Esophagus squamous epithelium (tissue), 4 donors: ENCODE measurements around the gene NECAB2.

Source experiments
- CTCF ChIP-seq, 6 experiments: fragments of 450-650 bp in 4 of 6; fragments of 200-600 bp in 2 of 6; sonication (generic) in 2 of 6; IDR thresholded peaks; one replicate each; pipeline ENCODE4 v1.5.1; 2016 to 2019; ENCODE audit warnings: antibody characterized with exemption in 6 of 6, mild to moderate bottlenecking in 4 of 6, moderate library complexity in 4 of 6
- POLR2A ChIP-seq, 4 donors: fragments of 450-650 bp; IDR thresholded peaks; one replicate each; pipeline ENCODE4 v1.6.1; 2017; ENCODE audit warnings: antibody characterized with exemption in 4 of 4, mild to moderate bottlenecking in 4 of 4, moderate library complexity in 3 of 4

- TF ChIP-seq POLR2A (IDR thresholded peaks at IDR 0.05) = no peak
- no peak for TF ChIP-seq CTCF (IDR thresholded peaks at IDR 0.05)
Observed at GRCh38 chr16:83980794-83981193, 12.8 kb downstream of the NECAB2 start.
